Nucleus accumbens (tissue), 56 donors: ENCODE results near the gene TFE3.
A peak's percentile ranks its signal among the peaks of the same experiment; 100 is the strongest.

Experiments
- DNase-seq, 56 donors: peaks; one replicate each; lab custom pipeline; 2025; lab: John Stamatoyannopoulos, UW

Gene TFE3

GRCh38 chrX:49043220-49043986, at the start of gene TFE3:
TSS of gene TFE3 (minus strand) at chrX:49043357. CDS start at chrX:49043226, 131 bp downstream.
- peak; percentile 45 to 98 (median 93) for DNase-seq

GRCh38 chrX:49089553-49089952, 46.4 kb upstream of the TFE3 start:
- no peak for DNase-seq

- DNase-seq: no peak
Observed at GRCh38 chrX:49082271-49082871, 39.2 kb upstream of the TFE3 start.

GRCh38 chrX:49079489-49080428, 36.6 kb upstream of the TFE3 start, which contains the start of gene WDR45:
TSS of gene WDR45 (minus strand) at chrX:49079887. CDS start at chrX:49078095, 1,792 bp downstream.
- peak in 53 of 56 donors; percentile 7 to 80 (median 54) for DNase-seq

GRCh38 chrX:49077941-49078340, 34.8 kb upstream of the TFE3 start:
- no peak for DNase-seq

- no peak for DNase-seq
Observed at GRCh38 chrX:49075347-49075746, 32.2 kb upstream of the TFE3 start.

GRCh38 chrX:49073601-49074575, 30.7 kb upstream of the TFE3 start, which contains the start of gene PRAF2:
TSS of gene PRAF2 (minus strand) at chrX:49074002. CDS start at chrX:49073987, 15 bp downstream.
- peak; percentile 7 to 97 (median 88) for DNase-seq

- no peak for DNase-seq
Observed at GRCh38 chrX:49072712-49073095, 29.5 kb upstream of the TFE3 start.

GRCh38 chrX:49071877-49072711, 28.9 kb upstream of the TFE3 start:
- peak in 38 of 56 donors; percentile 1 to 69 (median 26) for DNase-seq

- no peak for DNase-seq
Observed at GRCh38 chrX:49070988-49071387, 27.8 kb upstream of the TFE3 start.

GRCh38 chrX:49069038-49069437, 25.9 kb upstream of the TFE3 start:
- no peak for DNase-seq

GRCh38 chrX:49067285-49068120, 24.3 kb upstream of the TFE3 start:
- no peak for DNase-seq

- no peak for DNase-seq
Observed at GRCh38 chrX:49066690-49067089, 23.5 kb upstream of the TFE3 start.

- DNase-seq: no peak
Observed at GRCh38 chrX:49066278-49066677, 23.1 kb upstream of the TFE3 start.

- no peak for DNase-seq
Observed at GRCh38 chrX:49064735-49065134, 21.6 kb upstream of the TFE3 start.

- no peak for DNase-seq
Observed at GRCh38 chrX:49064303-49064702, 21.1 kb upstream of the TFE3 start.

- DNase-seq: no peak
Observed at GRCh38 chrX:49063715-49064114, 20.6 kb upstream of the TFE3 start.

GRCh38 chrX:49061916-49062315, 18.8 kb upstream of the TFE3 start:
- DNase-seq: no peak
